Suppressor macrophage (primary cell): ENCODE measurements around the gene PRKCB.

Experiments used
- DNase-seq, 4 experiments: peaks; one replicate each; pipeline ENCODE4 v3.0.0-alpha.2; 2020 to 2022

Gene PRKCB

DNA sequence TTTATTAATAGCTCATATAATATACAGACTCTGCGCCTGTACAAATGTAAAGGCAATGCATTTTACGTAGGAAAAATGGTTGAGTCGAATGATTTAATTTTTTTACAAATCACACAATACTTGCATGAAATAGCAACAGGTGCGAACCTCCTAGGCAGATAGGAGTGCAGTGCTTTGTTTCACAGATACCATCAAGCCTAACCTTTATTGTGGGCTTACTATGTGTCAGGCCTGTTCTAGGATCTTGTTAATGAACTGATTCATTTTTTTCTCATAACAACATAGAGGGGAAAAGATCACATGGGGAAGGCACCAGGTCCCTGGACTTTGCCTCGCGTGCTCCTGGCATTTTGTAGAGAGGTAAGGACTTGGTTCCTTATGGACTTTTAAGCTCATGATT is 107.8 kb downstream of the PRKCB start:
- DNase-seq = no peak

DNA sequence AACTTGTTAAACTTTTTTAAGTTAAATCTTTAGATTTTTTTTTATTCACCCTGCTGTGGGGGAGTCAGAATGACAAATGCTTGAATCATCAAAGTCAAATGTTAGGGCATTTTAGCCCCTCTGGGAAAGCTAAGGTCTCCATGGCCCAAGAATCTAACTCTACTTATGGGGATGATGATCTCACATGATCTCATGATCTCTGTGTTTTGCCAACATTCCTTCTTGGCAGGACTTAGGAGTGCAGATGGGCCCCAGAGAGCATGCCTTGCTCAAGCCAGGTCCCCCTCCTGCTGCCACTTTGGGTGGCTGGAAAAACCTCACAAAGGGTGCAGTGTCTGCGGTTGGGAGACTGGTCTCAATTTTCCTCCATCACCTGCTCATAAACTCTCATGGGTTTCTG is 108.6 kb downstream of the PRKCB start:
- DNase-seq = peak in 2 of 4 experiments; percentile 29 to 39

DNA sequence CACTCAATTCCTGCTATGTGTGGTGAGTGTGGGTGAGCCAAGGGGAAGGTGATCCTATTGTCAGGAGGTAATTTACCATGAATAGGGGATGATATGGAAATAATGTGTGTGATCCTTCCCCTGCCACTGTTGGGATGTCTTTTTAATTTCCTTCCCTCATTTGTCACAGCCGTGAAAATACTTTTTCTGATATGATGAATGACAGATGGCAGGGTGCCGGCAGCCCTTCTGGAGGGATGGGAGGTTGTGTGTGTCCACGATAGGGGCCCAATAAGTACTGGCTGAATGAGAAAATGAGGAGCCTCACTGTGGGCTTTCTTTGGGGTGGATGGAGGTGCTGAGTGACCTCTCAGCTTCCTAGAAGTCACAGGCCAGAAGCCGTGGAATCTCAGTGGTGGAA is 109.5 kb downstream of the PRKCB start:
- DNase-seq = no peak

DNA sequence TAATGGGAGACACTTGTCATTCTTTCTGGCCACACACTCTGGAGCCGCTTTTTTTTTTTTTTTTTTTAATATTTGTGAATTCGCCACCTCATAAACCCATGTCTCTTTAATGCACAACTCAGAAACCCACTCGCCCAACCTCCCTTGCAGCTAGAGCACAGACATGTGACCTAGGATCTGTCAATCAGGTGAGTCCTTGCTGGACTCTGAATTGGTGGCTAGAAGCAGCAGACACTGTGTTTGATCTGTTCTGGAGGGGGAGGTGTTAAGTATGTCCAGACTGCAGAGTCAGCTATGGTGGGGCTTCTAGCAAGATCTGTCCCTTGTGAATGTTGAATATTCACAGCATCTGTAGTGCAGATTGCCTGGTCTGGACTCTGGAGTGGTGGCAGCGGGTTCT is 112.1 kb downstream of the PRKCB start:
- DNase-seq = no peak

DNA sequence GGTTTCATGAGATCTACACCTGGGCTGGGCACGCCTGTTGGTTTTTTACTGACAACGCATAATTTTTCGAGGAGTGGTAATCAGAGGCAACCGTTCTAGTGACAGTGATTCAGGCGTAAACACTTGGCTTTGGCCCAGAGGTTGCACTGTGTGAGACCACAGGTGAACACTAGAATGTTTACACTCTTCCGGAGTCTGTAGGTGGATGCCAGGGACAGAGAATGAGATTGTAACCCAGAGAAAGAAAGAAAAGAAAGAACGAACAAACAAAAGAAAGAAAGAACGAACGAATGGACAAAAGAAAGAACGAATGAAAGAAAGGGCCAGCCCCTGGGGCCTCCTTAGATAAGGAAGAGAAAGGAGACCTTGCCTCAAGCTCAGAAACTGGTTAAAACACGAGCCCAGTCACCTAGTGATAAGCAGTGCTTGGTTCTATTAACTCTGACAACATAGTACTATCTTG is 113.2 kb downstream of the PRKCB start:
- no peak for DNase-seq

DNA sequence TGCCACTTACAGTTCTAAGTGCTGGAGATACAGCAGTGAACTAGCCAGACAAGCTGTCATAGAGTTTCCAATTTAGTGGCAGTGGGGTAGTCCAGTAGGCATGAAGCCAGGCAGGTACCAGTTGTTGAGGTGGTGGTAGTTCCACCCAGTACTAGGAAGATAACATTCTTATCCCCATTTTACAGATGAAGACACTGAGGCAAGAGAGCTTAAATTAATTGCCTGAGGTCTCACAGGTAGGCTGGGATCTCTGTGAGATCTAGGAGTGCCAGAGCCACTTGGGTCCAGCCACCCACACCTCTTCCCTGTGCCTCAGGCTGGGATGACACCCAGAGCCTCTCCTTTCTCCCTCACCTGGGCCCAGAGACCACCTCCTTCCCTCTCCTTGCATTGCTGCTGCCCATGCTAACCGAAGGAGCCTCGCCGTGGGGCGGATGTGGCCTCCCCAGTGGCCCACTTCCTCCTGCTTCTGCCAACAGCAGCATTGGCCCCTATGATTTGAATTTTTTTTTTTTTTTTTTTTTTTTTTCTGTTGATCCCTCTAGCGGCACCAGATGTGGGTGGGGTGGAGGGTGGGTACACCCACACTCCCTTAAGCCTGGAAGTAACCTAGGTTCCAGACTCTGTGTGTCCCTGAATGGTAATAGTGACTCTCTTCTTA is 114.0 kb downstream of the PRKCB start:
- DNase-seq = peak; percentile 24 to 69 (median 62)

DNA sequence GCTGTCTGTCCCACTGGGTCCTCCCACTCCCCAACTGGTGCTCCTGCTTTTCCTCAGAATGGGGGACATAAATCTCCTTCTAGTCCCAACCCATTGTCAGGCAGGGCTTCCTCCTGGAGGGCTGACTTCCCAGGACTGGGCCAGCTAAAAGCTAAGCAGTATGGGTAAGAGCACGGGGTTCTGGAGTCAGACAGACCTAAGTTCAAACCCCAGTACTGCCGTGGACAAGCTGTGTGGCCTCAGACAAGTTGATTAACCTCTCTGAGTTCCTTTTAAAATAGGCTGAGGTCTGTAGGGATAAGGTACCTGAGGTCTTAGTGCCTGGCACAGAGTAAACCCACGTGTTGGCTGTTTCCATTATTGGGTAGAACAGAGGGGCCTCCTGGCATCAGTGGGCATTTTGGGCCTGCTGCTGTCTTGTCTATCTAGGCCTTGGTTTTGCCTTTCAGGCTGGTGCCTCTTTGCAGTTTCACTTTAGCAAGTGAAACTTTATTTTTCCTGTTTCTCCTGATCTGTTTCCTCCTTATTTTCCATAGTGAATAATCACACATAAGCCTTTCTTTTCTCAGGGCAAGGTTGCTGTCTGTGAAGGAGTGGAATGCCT is 114.6 kb downstream of the PRKCB start:
- DNase-seq = peak in 2 of 4 experiments; percentile 18 to 29

DNA sequence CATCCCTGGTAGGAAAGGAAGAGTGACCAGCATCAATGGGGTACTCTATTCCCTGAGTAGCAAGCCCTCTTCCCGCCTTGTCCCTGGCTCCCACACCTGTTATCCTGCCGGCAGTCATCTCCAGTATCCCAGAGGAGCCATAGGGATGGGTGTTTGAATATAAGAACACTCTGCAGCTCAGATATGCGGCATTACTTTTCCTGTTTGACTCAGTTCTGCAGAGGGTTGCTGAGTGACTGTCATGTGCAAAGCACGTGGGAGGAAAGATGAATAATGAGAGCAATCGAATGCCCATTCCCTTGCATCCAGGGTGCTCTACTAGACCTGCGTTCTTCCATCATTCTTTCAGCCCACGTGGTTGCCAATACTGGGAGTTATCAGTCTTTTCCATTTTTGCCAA is 115.1 kb downstream of the PRKCB start:
- DNase-seq = peak; percentile 69 to 84 (median 78)

DNA sequence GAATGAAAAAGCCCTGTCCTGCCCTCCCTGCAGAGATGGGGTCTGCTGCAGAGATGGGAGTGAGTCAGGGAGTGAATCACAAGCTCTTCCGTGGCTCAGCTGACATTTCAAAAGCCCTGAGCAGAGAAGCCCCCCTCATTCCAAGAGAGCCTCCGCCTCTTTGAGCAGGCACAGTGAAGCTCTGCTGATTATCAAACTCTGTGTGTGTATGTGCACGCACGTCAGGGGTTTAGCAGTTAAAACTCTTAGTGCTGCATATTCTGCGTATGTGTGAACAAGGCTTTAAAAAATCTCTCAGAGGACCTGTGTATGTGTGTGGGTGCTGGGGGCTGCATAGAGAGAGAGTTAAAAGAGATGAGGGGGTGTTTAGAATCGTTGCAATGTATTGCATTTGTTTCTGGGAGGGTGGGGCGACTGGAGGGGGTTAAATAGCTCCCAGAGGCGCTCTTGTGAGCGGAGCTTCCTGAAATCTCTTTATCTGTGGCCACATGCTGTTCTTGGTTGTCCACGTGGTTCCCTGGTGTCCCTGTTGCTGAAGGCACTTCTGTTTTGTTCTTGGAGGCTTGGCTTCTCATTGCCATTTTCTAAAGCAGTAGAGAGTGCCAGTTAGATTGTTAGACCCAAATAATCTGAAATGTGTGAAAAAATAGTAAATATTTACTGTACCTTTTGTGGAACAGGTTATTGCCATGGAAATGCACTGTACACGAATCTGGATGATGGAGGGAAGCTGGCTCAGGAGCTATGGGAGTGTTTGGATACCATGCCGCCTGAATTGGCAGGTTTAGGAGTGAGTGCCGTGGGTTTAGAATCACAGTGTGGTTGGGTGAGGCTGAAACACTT is 116.6 kb downstream of the PRKCB start:
- peak; percentile 83 to 92 (median 90) for DNase-seq

DNA sequence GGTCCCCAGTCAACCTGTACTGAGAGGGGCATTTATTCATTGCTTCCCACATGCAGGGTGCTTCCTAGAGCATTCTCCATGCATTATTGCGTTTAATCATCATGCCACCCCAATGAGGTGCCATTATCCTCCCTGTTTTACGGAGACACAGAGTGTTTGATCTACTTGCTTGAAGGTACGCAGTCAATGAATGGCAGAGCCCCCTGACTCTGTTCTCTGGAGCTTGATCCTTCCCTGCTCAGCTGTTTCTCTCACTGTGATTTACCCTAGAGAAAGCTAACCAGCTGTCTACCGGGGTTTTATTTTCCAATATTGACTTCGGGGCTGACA is 117.2 kb downstream of the PRKCB start:
- DNase-seq = no peak

DNA sequence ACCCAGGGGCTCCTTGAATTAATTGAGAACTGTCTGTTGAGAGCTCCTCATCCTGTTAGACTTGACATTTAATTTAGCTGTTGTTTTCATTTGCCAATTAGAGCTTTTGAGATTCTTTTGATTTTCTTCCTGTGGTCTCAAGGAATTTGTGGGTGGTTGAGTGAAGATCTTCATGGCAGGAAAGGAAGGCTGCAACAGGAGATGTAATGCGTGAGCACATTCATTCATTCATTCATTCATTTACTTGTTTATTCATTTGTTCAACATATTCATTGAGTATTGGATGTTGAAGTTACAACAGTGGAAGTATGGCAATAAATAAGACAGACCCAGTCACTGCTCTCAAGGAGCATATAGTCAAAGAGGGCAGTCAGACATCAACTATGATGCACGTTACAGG is 117.7 kb downstream of the PRKCB start:
- DNase-seq = no peak

DNA sequence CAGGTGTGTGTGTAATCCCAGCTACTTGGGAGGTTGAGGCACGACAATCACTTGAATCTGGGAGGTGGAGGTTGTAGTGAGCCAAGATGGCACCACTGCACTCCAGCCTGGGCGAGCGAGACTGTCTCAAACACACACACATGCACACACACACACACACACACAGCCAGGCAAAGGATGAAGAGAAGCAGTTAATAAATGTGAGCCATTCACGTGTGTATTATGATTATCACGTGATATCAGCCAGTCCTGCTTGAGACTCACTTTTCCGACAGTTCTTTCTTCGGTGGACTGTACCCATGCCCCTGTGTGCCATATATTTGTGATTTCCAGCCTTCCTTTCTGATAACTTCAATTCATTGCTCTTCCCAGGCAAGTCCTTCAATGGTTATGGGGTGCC is 119.3 kb downstream of the PRKCB start:
- DNase-seq = no peak

DNA sequence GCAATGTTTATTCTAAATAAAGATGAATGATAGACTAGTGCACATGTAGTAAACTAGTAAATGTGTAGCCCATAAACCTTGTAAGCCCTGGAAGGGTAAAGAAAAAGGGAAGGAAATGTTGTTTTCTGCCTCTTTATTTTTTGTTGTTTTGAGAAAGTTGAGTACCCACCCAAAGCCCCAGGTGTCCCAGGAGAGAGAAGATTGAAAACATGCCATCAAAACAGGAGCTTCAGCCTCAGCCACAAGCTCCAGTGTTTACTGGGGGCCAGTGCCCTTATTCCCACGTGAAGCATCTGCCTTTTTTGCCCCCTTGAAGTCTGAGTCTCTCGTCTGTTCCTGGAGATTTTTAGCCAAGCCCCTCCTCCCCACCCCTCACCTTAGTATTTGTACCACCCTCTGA is 121.5 kb downstream of the PRKCB start:
- no peak for DNase-seq

DNA sequence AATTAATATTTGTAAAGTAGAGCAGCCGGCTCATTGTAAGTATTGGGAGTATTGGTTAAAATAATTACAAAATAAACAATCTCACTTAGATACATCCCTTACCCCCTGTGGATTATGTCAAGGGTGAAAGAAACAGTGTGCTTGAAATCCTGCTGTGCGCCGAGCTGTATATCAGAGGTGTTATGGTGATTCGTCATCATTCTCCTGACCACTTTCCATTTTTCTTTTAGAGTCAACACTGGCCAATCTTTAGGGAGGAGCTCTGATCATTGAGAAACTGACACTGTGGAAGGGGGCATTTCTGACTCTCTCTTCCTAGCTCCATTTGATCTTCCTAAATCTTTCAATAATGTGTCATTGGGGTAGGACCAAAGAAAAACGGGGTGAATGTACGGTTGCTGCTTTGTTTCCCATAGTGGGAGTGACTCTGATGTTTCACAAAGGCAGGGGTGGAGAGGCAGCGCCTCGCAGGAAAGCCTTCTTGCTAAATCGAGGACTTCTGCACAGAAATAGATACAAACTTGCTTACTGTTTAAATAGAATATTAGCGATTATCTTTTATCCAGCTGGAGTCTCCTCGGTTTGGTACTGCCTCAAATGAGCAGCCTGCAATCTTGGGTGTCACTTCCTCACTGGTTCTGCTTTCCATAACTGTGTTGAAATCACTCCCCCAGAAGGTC is 123.4 kb downstream of the PRKCB start:
- peak; percentile 74 to 92 (median 82) for DNase-seq

DNA sequence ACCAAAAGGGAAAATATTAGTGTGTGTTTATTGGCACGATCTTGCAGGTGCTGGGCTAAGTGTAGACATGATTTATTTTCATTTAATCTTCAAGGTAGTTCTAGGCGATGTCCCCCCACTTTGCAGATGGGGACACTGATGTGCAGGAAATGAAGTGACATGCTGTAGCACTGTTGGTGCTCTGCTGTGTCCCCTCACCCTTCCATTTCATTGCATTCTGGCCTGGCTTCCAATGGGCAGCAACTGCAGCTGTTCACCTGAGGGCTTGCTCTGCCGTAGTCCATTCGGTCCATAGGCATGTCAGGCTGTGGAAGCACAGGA is 123.9 kb downstream of the PRKCB start:
- DNase-seq = no peak

DNA sequence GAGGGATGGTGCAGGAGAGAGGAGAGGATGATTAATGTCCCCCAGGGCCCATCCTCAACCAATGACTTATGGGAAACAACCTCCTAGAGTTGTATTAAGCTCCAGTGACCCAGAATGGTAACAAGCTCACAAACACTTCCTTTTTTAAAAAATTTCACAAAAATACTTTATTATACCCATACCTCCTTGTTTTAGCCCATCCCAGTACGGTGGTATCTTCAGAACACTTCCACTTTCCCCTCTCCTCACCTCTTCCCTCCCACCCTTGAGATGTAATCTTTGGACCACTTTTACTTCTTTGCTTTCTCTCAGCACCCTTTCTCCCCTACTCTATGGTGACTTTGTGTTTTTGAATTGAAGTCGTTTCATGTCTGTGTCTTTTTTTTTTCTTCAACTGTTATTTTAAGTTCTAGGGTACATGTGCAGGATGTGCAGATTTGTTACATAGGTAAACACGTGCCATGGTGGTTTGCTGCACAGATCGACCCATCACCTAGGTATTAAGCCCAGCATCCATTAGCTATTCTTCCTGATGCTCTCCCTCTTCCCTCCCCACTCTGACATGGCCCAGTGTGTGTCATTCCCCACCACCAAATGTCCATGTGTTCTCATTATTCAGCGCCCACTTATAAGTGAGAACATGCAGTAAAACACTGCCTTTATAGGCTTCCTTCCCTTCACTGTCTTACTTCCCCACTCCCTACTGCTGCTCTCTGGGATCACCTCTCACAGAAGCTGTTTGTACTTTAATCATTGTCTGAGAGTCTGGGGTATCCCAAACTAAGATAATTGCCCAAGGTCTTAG is 124.5 kb downstream of the PRKCB start:
- peak; percentile 19 to 59 (median 41) for DNase-seq

DNA sequence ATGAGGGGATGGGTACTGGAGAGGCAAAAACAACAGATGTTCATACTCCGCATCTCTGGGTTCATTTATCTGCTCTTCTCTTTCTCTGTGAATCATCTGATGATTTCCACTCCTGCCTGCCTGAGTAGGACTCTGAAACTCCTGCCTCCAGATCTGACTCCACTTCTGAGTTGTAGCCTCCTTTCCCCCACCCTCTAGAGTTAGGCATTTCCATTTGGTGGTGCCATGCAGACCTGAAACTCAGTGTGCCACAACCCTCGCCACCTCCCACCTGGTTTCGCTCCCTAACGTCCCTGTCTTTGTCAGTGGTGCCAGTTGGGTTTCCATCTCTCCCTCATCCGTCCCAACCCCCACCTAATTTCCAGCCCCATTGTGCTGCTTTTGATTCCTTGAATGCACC is 126.2 kb downstream of the PRKCB start:
- DNase-seq = no peak

DNA sequence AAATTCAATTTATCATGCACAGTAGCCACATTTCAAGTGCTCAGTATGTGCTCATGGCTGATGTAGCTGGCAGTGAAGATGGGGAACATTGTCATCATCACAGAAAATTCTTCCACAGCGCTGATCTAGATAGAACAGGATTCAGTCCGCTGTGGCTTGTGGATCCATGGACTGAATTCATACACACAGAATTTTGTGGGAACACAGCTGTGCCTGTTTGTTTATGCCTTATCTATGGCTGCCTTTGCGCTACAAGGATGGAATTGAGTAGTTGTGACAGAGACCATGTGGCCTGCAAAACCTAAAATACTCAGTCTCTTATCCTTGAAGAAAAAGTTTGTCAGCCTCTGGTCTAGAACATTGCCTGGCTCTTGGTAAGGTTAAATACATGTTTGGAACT is 128.4 kb downstream of the PRKCB start:
- no peak for DNase-seq

DNA sequence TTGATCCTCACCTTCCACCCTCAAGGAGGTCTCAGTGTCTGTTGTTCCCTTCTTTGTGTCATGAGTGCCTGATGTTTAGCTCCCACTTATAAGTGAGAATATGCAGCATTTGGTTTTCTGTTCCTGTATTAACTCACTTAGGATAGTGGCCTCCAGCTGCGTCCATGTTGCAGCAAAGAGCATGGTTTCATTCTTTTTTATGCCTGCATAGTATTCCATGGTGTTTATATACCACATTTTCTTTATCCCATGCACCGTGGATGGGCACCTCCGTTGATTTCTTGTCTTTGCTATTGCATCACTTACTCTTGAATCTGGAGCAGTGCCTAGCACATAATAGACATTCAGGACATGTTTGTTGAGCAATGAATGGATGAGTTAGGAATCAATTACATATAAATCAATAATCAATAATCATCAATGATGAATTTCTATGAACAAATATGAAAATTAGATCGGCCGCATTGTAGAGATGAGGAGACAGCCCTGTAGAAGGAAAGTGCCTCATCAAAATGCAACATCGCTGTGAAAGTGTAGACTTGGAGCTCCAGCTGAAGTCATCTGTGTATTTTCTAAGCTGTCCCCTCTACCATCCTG is 129.5 kb downstream of the PRKCB start:
- no peak for DNase-seq

DNA sequence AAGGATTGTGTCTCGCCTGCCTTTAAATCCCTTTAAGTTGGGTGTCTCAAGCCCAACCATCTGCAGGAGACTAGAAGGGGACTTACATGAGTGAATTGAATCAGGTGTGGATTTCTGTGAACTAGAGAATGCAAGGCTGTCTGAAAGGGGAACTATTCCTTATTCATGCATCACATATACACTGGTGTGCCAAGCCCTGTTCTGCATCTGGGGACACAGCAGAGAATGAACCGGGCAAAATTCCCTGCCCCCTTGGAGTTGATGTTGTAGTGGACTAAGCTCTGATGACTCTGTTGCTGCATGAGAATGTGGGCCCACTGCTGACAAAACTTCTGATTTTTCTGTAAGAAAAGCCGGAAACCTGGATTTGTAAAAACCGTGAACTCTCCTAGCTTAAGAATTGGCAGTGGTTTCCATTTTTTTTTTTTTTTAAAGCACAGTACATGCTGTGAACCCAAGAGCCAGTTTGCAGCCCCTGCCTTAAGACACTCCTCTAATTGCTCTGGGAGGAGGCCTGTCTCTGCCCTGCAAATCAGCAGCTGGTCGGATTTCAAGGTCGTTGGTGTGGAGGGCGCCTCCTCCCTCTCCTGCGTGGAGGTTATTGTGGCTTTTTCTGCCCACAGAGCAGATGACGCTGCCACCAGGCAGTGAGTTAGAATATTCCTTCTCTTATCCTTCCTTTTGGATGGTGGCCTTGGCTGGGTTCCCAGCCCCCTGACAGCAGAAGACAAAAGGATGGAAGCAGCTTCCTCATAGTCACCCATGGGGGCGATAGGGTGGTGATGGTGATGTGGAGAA is 131.0 kb downstream of the PRKCB start:
- peak; percentile 51 to 78 (median 66) for DNase-seq

DNA sequence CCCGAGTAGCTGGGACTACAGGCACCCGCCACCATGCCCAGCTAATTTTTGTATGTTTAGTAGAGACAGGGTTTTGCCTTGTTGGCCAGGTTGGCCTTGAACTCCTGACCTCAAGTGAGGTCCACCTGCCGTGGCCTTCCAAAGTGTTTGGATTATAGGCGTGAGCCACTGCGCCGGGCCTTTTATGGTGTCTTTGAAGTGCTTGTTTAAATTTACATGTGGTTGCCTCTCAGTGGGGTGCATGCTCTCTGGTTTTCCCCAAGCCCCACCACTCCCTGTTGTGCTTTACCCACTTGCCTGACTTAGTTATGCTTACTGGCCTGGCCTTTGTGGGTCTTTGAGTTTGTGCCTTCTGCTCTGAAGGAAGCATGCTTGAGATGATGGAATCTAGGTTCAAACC is 132.0 kb downstream of the PRKCB start:
- no peak for DNase-seq
